K562 (cell line): Measurements from ENCODE around the gene NENF. TPM values are rescaled to one million over a fixed set of nuclear protein-coding genes. Genes with fewer than 3 reads are reported as not detected.

Source experiments
- E2F8 ChIP-seq: fragments of 450-650 bp; IDR thresholded peaks from 2 replicates; pipeline ENCODE4 v1.7.1; 2018; ENCODE audit warnings: mild to moderate bottlenecking, low read depth; ENCODE audit not compliant: partially characterized antibody
- FOXP1 ChIP-seq: sonication (generic); formaldehyde crosslinking; IDR thresholded peaks from 2 replicates; pipeline ENCODE4 v1.8.0; 2022; ENCODE audit warnings: mild to moderate bottlenecking, missing genetic modification reagents
- GATAD2A ChIP-seq: fragments of 450-650 bp; IDR thresholded peaks from 2 replicates; pipeline ENCODE4 v1.6.1; 2017
- GTF2A2 ChIP-seq: IDR thresholded peaks from 2 replicates; pipeline ENCODE4 v1.6.1; 2016; ENCODE audit warnings: mild to moderate bottlenecking, missing genetic modification characterization, missing compliant biosample characterization
- HBP1 ChIP-seq: fragments of 450-650 bp; formaldehyde crosslinking; IDR thresholded peaks from 2 replicates; pipeline ENCODE4 v1.4.0; 2022; ENCODE audit warnings: missing genetic modification characterization
- HDAC8 ChIP-seq: fragments of 450-650 bp; IDR thresholded peaks from 2 replicates; pipeline ENCODE4 v1.6.1; 2016; ENCODE audit warnings: mild to moderate bottlenecking, missing genetic modification characterization, moderate library complexity, missing compliant biosample characterization
- MCM3 ChIP-seq: fragments of 450-650 bp; IDR thresholded peaks from 2 replicates; pipeline ENCODE4 v1.6.1; 2016
- MCM7 ChIP-seq, 2 experiments: fragments of 450-650 bp; IDR thresholded peaks; 2 replicates each; pipeline ENCODE4 v1.6.1; 2016 to 2018
- MYC ChIP-seq, 2 experiments: fragments of 250-450 bp in 1 of 2; sonication (Bioruptor Pico) in 1 of 2; IDR thresholded peaks; 2 replicates each; pipeline versions ENCODE4 v1.5.1 to v1.6.1; 2012 to 2021; ENCODE audit warnings: low read depth in 2 of 2, borderline replicate concordance in 1 of 2, improper control_type of control experiment in 1 of 2, low read length in 1 of 2, mild to moderate bottlenecking in 1 of 2, moderate library complexity in 1 of 2
- RAD21 ChIP-seq, 2 experiments: fragments of 250-450 bp in 1 of 2; fragments of 450-650 bp in 1 of 2; sonication (Bioruptor Pico) in 1 of 2; formaldehyde crosslinking in 1 of 2; IDR thresholded peaks in 1 of 2; conservative IDR thresholded peaks in 1 of 2; 2 replicates each; pipeline versions ENCODE4 v1.4.0 to v1.8.0; 2020 to 2022; ENCODE audit warnings: mild to moderate bottlenecking in 2 of 2, moderate library complexity in 1 of 2
- SNIP1 ChIP-seq: fragments of 450-650 bp; IDR thresholded peaks from 2 replicates; pipeline ENCODE4 v1.7.1; 2017; ENCODE audit warnings: low read depth, mild to moderate bottlenecking
- STAT6 ChIP-seq: sonication (generic); formaldehyde crosslinking; IDR thresholded peaks from 2 replicates; pipeline ENCODE4 v1.8.1; 2023; ENCODE audit warnings: mild to moderate bottlenecking, missing genetic modification reagents
- ZKSCAN8 ChIP-seq: fragments of 200-800 bp; sonication (Bioruptor generic); IDR thresholded peaks from 2 replicates; pipeline ENCODE4 v1.6.1; 2016; ENCODE audit warnings: missing genetic modification characterization, missing compliant biosample characterization
- ZNF584 ChIP-seq: fragments of 200-800 bp; sonication (Bioruptor generic); IDR thresholded peaks from 2 replicates; pipeline ENCODE4 v1.6.1; 2016; ENCODE audit warnings: low read depth, mild to moderate bottlenecking, missing genetic modification characterization, missing compliant biosample characterization
- ZNF589 ChIP-seq: fragments of 200-800 bp; sonication (Bioruptor generic); IDR thresholded peaks from 2 replicates; pipeline ENCODE4 v1.6.1; 2016; ENCODE audit warnings: low read depth, missing genetic modification characterization, missing compliant biosample characterization
- ZNF766 ChIP-seq: fragments of 200-800 bp; sonication (Bioruptor generic); conservative IDR thresholded peaks from 2 replicates; pipeline ENCODE4 v1.6.1; 2016; ENCODE audit warnings: missing genetic modification characterization, missing compliant biosample characterization
- polyA plus RNA-seq, 8 experiments: library from polyadenylated mRNA; depleted of rRNA in 4 of 8; stranded (reverse) in 5 of 8; unstranded in 3 of 8; fragments of >200 nt; fragmentation: Nextera tagmentation in 2 of 8; fragmentation: Illumina TruSeq in 1 of 8; extraction: Ambion mirVana in 2 of 8; extraction: Trizol in 1 of 8; gene quantifications; 2 replicates each; pipeline versions ENCODE4 v1.2.1 to v1.2.3, GENCODE V29; 2011 to 2014; ENCODE audit warnings: inconsistent platforms in 1 of 8, missing spikeins in 1 of 8
- total RNA-seq, 7 experiments: library from RNA; depleted of rRNA in 6 of 7; stranded (reverse); fragments of >200 nt in 6 of 7; fragmentation: Illumina TruSeq in 2 of 7; extraction: Trizol in 2 of 7; gene quantifications; 2 replicates each; pipeline versions ENCODE4 v1.2.1 to v1.2.3, GENCODE V29; 2011 to 2021; ENCODE audit warnings: low replicate concordance in 1 of 7

Gene NENF
- total and polyA plus RNA-seq, 9 of the 15 experiments (the other 6 are each of a cell fraction or from before 2014, with no cell fraction given): 6.1 to 100 (median 72.8) TPM

- TF ChIP-seq E2F8: no peak
- 0 out of 2 replicates have a peak, but pooled peaks have one; percentile 10 for TF ChIP-seq ZNF766 (CRISPR knock-in tag)
- peak; percentile 88 for TF ChIP-seq GTF2A2 (tag)
- TF ChIP-seq HDAC8 (tag): 0 out of 2 replicates have a peak, but pooled peaks have one; percentile 14
- TF ChIP-seq STAT6 (CRISPR knock-in tag): no peak
- no peak for TF ChIP-seq SNIP1
- TF ChIP-seq HBP1 (CRISPR knock-in tag): no peak
- peak; percentile 6; the same call in 1 of the 2 replicates for TF ChIP-seq ZKSCAN8 (CRISPR knock-in tag)
- peak; percentile 97 for TF ChIP-seq ZNF584
- no peak for TF ChIP-seq GATAD2A
- no peak for TF ChIP-seq RAD21 (CRISPR knock-in tag; conservative IDR thresholded peaks at IDR 0.05 in 1 of 2, IDR thresholded peaks at IDR 0.05 in 1 of 2)
- no peak for TF ChIP-seq FOXP1 (CRISPR knock-in tag)
- TF ChIP-seq MYC (IDR thresholded peaks at IDR 0.05; ENCODE audit: low read depth, low read length): no peak
- TF ChIP-seq MYC (CRISPR knock-in tag; IDR thresholded peaks at IDR 0.05; ENCODE audit: borderline replicate concordance, low read depth): 0 out of 2 replicates have a peak, but pooled peaks have one; percentile 62
- no peak for TF ChIP-seq MCM3
- TF ChIP-seq MCM7 (IDR thresholded peaks at IDR 0.05): no peak
- TF ChIP-seq ZNF589 (CRISPR knock-in tag): peak; percentile 93
Observed at GRCh38 chr1:212478467-212479025, 45.8 kb downstream of the NENF start (continued).
